ENCODE data around the gene AUTS2.

DNA sequence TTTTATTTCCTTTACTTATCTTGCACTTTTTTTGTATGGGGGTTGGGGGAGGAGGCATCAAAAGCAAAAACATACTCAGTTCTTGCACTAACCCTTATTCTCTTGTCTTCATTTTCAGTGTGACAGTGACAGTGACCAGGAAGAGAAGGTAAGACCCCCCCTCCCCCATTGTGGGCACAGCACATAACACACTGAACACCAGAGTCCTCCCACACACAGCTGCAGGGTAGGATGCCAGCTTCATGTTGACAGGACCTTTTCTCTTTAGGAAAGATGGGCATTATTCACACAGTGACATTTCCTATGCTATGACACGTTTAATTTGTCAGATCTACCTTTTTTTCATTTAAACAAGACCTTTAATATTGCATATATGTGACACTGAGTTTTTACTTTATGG lies 837.4 kb downstream of the AUTS2 start:
- TF ChIP-seq BHLHE40 (IDR thresholded peaks at IDR 0.05; ENCODE audit: borderline replicate concordance) (no peak), FOXK2 (IDR thresholded peaks at IDR 0.05) (no peak), ARNT (IDR thresholded peaks at IDR 0.05) (no peak), CTBP1 (IDR thresholded peaks at IDR 0.05; ENCODE audit: borderline replicate concordance) (no peak), FOXM1 (IDR thresholded peaks at IDR 0.05; ENCODE audit: borderline replicate concordance) (no peak), ELF4 (IDR thresholded peaks at IDR 0.05) (no peak), SP1 (IDR thresholded peaks at IDR 0.05) (no peak)
